Kidney tubule cell (primary cell): ENCODE measurements around the gene PRKCE.

Experiments used
- DNase-seq: peaks from one replicate; pipeline ENCODE4 v3.0.0-alpha.2; 2018; ENCODE audit warnings: low spot score

PRKCE gene

GRCh38 chr2:45726188-45726587 lies 74.7 kb downstream of the PRKCE start:
- DNase-seq = no peak

- no peak for DNase-seq
Measured at GRCh38 chr2:45728458-45728942, 77.0 kb downstream of the PRKCE start.

DNA sequence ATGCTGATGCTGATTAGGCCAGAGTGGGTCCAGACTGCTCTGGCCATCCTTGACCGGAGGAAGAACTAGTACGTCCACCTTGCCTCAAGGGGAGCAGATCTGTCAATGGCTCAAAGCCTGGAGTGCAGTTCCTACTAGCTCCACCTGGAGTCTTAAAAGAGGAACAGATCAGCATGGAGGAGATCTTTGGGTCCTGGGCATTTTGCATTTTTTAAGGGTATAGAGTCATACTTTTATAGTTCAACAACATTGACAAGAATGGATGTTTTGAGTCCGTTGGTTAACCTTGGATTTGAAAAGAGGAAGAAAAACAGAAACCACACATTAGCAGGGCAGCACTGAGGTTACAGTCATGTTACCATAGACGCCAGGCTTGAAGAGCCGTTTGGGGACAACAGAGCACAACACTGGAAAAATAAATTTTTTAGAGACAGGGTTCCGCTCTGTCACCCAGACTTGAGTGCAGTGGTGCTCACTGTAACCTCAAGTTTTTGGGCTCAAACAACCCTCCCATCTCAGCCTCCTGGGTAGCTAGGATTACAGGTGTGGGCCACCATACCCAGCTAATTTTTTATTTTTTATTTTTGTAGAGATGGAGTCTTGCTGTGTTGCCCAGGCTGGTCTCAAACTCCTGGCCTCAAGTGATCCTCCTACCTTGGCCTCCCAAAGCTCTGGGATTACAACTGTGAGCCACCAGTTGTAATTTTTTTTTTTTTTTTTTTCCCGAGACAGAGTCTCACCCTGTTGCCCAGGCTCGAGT lies 78.5 kb downstream of the PRKCE start:
- peak; percentile 8 for DNase-seq

DNA sequence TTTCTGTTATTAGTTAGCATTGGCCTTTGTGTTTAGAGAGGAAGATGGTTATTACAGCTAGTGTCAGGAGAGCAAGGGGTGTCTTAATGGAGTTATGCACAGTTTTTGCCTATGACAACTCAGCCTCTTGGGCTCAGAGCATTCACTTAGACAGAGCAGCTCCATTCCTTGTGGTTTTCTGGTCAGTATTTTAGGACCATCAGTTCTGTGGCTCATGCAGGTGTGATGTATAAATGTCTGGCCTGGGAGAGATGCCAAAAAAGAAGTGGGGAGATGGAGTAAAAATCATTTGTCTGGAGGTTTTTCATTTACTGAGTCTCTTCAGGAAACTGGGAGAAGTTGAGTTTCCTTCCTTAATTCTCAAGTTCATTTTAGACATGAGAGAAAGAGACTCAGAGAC lies 79.7 kb downstream of the PRKCE start:
- DNase-seq = peak; percentile 45

GRCh38 chr2:45732436-45732835 lies 81.0 kb downstream of the PRKCE start:
- DNase-seq = no peak

- no peak for DNase-seq
Measured at GRCh38 chr2:45732946-45733345, 81.5 kb downstream of the PRKCE start.

GRCh38 chr2:45734336-45734735 lies 82.9 kb downstream of the PRKCE start:
- DNase-seq = no peak

DNA sequence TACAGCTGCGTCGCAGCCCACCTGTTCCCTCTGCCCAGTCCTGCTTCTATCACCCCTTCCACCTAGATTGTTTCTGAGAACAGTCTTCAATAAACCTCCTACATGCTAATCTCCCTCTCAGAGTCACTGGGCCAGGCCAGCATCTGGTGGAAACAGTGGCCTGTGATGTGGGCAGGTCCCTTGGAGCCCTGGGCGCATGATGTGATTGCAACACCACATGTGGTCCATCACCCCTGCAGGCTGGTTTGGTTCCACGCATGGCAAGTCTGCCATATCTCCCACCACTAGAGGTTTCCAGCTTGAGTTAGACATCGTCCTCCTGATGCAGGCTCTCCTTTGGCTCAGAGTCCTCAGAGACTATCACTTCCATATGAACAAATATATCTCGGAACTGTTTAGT lies 83.5 kb downstream of the PRKCE start:
- no peak for DNase-seq

GRCh38 chr2:45736757-45737704 lies 85.6 kb downstream of the PRKCE start:
- no peak for DNase-seq

DNA sequence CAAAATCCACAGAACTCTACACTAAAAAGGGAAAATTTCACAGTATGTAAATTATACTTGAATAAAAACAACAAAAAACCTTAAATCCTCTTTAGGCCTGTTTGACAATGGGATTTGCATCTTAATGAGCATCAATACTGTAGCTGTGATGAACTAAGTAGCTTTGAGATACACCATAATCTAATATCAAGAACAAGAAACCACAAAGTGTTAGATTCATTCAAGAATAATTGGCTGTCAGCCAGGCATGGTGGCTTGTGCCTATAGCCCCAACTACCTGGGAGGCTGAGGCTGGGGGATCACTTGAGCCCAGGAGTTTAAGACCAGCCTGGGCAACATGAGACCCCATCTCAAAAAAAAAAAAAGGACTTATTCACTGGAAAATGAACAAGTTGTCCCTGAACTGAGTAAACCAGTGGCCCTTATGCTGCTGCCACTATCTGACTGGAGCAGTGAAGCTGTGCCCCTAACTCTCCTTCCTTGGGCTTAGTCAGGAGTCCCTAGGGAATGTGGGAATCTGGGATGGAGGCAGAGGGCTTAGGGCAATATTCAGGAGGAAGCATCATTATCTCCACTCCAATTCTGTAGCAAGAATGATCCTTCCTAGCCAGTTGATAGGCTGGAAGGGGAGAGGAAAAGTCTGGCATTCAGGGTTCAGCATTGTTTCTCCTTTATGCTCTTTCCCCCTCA lies 88.5 kb downstream of the PRKCE start:
- DNase-seq = no peak

GRCh38 chr2:45741161-45741850 lies 89.8 kb downstream of the PRKCE start:
- no peak for DNase-seq

DNA sequence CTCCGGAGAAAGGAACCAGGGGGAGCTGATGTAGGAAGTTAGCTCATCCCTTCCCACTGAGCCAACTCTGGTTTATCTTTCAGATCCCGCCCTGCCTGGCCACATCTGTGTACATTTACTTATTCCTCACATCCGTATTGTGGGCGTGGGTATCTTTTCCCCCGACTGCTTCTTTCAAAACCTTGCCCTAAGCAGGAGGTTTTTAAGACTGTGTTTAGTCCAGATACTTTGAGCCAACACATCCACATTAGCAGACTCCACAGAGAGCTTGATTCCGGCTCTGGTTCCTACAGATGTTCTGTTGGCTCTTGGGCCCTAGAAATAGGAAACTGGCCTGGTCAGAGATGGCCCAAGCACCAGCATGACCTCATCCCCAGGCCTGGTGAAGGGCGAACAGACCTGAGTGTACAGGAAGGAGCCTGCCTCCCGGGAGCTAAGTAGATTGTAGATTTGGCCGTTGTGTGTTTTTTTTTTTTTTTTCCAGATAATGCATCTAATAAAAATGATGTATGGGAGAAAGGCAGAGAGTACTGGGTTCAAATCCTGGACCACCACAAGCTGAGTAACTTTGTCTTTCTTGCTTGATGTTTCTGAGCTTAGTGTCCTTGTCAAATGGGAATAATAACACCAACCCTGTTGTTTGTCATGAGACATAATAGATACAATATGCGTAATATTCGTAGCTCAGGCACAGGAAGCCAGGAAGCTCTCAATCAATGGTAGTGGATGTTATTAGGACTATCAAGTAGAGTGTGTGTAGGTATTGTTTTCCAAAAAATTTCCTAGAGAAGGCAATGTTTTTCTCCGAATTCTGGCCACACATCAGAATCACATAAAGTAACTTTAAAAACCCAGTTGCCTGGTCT lies 92.3 kb downstream of the PRKCE start:
- DNase-seq = no peak

DNA sequence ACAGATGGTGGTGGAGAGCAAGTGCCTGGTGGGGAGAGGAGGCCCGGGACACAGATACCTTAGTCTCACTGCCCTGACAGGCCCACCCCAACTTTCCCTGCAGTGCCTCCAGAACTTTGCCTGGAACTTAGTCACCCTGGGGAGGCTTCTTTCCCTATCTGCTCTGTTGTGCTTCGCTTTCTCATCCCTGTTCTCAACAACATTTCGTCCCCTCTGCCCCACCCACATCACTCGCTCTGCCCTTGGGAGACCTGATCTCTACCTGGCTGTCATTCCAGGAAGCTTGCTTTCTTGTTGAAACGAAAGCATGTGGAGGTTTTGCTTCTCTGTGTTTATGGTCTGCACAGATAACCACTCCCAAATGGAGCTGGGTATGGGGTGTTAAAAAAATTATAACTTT lies 93.8 kb downstream of the PRKCE start:
- DNase-seq = no peak

- DNase-seq = no peak
Measured at GRCh38 chr2:45746888-45747287, 95.4 kb downstream of the PRKCE start.

- DNase-seq = no peak
Measured at GRCh38 chr2:45747363-45747762, 95.9 kb downstream of the PRKCE start.

GRCh38 chr2:45748239-45748638 lies 96.8 kb downstream of the PRKCE start:
- DNase-seq = no peak

DNA sequence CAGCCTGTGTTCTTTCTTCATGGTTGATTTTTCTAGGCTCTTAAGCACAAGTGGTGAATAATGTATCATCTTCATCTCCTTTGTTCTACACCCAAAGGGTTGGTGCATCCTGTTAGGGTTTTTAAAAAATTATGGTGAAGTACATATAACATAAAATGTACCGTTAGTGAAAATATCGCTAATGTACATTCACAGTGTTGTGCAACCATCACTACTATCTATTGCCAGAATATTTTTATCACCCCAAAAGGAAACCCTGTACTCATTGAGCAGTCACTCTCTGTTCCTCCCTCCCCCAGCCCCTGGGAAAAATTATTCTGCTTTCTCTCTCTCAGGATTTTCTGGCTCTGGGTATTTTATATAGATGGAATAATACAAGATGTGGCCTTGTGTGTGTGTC lies 98.5 kb downstream of the PRKCE start:
- no peak for DNase-seq

DNA sequence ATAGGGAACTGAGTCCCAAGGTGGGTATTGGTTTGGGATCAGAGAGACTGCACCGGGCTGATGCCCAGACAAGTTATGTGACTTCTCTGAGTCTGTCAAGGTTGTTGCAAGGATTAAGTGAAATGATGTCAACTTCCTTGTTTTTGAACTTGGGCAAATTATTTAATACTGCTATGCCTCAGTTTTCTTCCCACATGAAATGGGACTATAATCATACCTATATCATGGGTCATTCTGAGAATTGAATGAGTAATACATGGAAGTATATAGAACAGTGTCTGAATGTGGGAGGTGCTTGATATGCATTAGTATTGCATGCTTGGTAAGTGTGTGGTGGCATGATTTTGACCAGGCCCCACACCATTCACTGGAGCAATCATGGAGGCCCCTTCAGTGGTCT lies 99.0 kb downstream of the PRKCE start:
- no peak for DNase-seq

GRCh38 chr2:45753381-45753780 lies 101.9 kb downstream of the PRKCE start:
- no peak for DNase-seq

GRCh38 chr2:45754131-45755010 lies 102.9 kb downstream of the PRKCE start:
- DNase-seq = no peak
